SK-N-SH treated with all-trans-retinoic acid at 6 μM for 48 hours (cell line): ENCODE measurements around the gene BCL3.

Experiments used
- ARNTL ChIP-seq: fragments of 450-650 bp; formaldehyde crosslinking; IDR thresholded peaks from 2 replicates; pipeline ENCODE4 v1.5.0; 2020; ENCODE audit warnings: low read depth, mild to moderate bottlenecking, moderate library complexity, borderline replicate concordance
- ESRRG ChIP-seq: fragments of 250-450 bp; sonication (Bioruptor Pico); IDR thresholded peaks from 2 replicates; pipeline ENCODE4 v1.6.1; 2021; ENCODE audit warnings: mild to moderate bottlenecking
- PATZ1 ChIP-seq: fragments of 250-450 bp; sonication (Bioruptor Pico); IDR thresholded peaks from 2 replicates; pipeline ENCODE4 v1.8.0; 2020; ENCODE audit warnings: mild to moderate bottlenecking, moderate library complexity, borderline replicate concordance
- POU6F1 ChIP-seq: fragments of 250-450 bp; sonication (Bioruptor Pico); IDR thresholded peaks from 2 replicates; pipeline ENCODE4 v1.8.0; 2021; ENCODE audit warnings: low read depth, mild to moderate bottlenecking, moderate library complexity, borderline replicate concordance
- PPARA ChIP-seq: fragments of 250-450 bp; sonication (Bioruptor Pico); IDR thresholded peaks from 2 replicates; pipeline ENCODE4 v1.5.0; 2020; ENCODE audit warnings: mild to moderate bottlenecking, borderline replicate concordance
- SNAI2 ChIP-seq: fragments of 250-450 bp; sonication (Bioruptor Pico); IDR thresholded peaks from 2 replicates; pipeline ENCODE4 v1.5.0; 2020; ENCODE audit warnings: mild to moderate bottlenecking, moderate library complexity
- TOX ChIP-seq: fragments of 250-450 bp; sonication (Bioruptor Pico); IDR thresholded peaks from 2 replicates; pipeline ENCODE4 v1.8.0; 2021; ENCODE audit warnings: mild to moderate bottlenecking, moderate library complexity, borderline replicate concordance
- TSHZ2 ChIP-seq: fragments of 250-450 bp; sonication (Bioruptor Pico); IDR thresholded peaks from 2 replicates; pipeline ENCODE4 v1.5.0; 2020; ENCODE audit warnings: mild to moderate bottlenecking, moderate library complexity
- ZFP3 ChIP-seq: fragments of 250-450 bp; sonication (Bioruptor Pico); IDR thresholded peaks from 2 replicates; pipeline ENCODE4 v1.5.0; 2020; ENCODE audit warnings: mild to moderate bottlenecking, moderate library complexity
- ZFP30 ChIP-seq: fragments of 450-650 bp; formaldehyde crosslinking; IDR thresholded peaks from 2 replicates; pipeline ENCODE4 v1.5.0; 2022; ENCODE audit warnings: mild to moderate bottlenecking, moderate library complexity
- ZNF565 ChIP-seq: fragments of 450-650 bp; formaldehyde crosslinking; conservative IDR thresholded peaks from 2 replicates; pipeline ENCODE4 v1.5.0; 2020; ENCODE audit warnings: low read depth, mild to moderate bottlenecking, moderate library complexity

- TF ChIP-seq TOX (CRISPR knock-in tag) (no peak), ZNF565 (no peak), PATZ1 (no peak), TSHZ2 (CRISPR knock-in tag) (no peak), SNAI2 (CRISPR knock-in tag) (no peak), ESRRG (no peak), PPARA (CRISPR knock-in tag) (no peak), ZFP30 (CRISPR knock-in tag) (no peak), ZFP3 (CRISPR knock-in tag) (no peak), ARNTL (CRISPR knock-in tag) (no peak), POU6F1 (no peak)
Observed at GRCh38 chr19:44738603-44739558, 9.6 kb upstream of the BCL3 start.
